Spleen (tissue), 11 donors: ENCODE data around the gene EPHB2. TPM values are rescaled to one million over a fixed set of nuclear protein-coding genes. Genes with fewer than 3 reads are reported as not detected.

ENCODE experiments used
- DNase-seq: peaks from one replicate; pipeline ENCODE4 v3.0.0-alpha.2; 2020
- H3K27ac ChIP-seq, 8 donors: fragments of 200-600 bp; sonication (generic) in 7 of 8; 1 replicate in 4 of 8; 2 replicates in 4 of 8; pipeline versions ENCODE4 v1.5.0 to v1.8.0; 2016 to 2021; ENCODE audit warnings: inconsistent platforms in 4 of 8, mild to moderate bottlenecking in 4 of 8, moderate library complexity in 1 of 8
- H3K27me3 ChIP-seq, 7 donors: fragments of 200-600 bp; sonication (generic) in 6 of 7; replicated peaks in 1 of 7; 1 replicate in 4 of 7; 2 replicates in 3 of 7; pipeline versions ENCODE4 v1.5.0 to v1.8.0; 2016 to 2021; ENCODE audit warnings: inconsistent platforms in 3 of 7, mild to moderate bottlenecking in 1 of 7
- H3K36me3 ChIP-seq, 6 donors: fragments of 200-600 bp; sonication (generic) in 5 of 6; 1 replicate in 4 of 6; 2 replicates in 2 of 6; pipeline versions ENCODE4 v1.5.0 to v1.8.0; 2016 to 2021; ENCODE audit warnings: inconsistent platforms in 2 of 6
- H3K4me1 ChIP-seq, 6 donors: fragments of 200-600 bp; sonication (generic) in 5 of 6; 1 replicate in 3 of 6; 2 replicates in 3 of 6; pipeline versions ENCODE4 v1.5.0 to v1.8.0; 2016 to 2021; ENCODE audit warnings: inconsistent platforms in 3 of 6
- H3K4me3 ChIP-seq, 8 donors: fragments of 200-600 bp; sonication (generic) in 7 of 8; 1 replicate in 4 of 8; 2 replicates in 4 of 8; pipeline versions ENCODE4 v1.5.0 to v1.8.0; 2016 to 2021; ENCODE audit warnings: inconsistent platforms in 4 of 8, mild to moderate bottlenecking in 4 of 8, moderate library complexity in 2 of 8
- H3K9me3 ChIP-seq, 8 donors: fragments of 200-600 bp; sonication (generic) in 7 of 8; 1 replicate in 4 of 8; 2 replicates in 4 of 8; pipeline versions ENCODE4 v1.5.0 to v1.8.0; 2016 to 2021; ENCODE audit warnings: inconsistent platforms in 4 of 8
- POLR2A ChIP-seq, 3 donors: fragments of 450-650 bp; IDR thresholded peaks; one replicate each; pipeline ENCODE4 v1.5.1; 2017; ENCODE audit warnings: antibody characterized with exemption in 3 of 3, mild to moderate bottlenecking in 1 of 3
- POLR2AphosphoS5 ChIP-seq, 3 donors: sonication (generic); formaldehyde crosslinking; IDR thresholded peaks; one replicate each; pipeline ENCODE4 v1.5.1; 2017; ENCODE audit warnings: antibody characterized with exemption in 3 of 3
- WGBS, 5 donors: extraction: QIAGEN DNeasy Blood & Tissue Kit in 3 of 5; methylation state at CpG; one replicate each; pipeline versions ENCODE4 v1.1.5 to v1.1.7; 2013 to 2018; 5-methylcytosine and 5-hydroxymethylcytosine counted together
- intact Hi-C: fragments of 100-400 bp; cut with DNase I; formaldehyde crosslinking; loops from one replicate; pipeline ENCODE4 v1.15.0; 2023; ENCODE audit warnings: low total_unique reads
- microRNA-seq, 3 donors: library from miRNA; unstranded; fragments of <30 nt; microRNA quantifications; one replicate each; pipeline versions ENCODE4 to v1.1.0, GENCODE V29; 2019 to 2020
- polyA plus RNA-seq, 3 donors: library from polyadenylated mRNA; stranded (reverse); fragments of 200-250 nt; gene quantifications; one replicate each; pipeline ENCODE4 v1.2.1, GENCODE V29; 2013
- small RNA-seq, 4 donors: library from RNA; depleted of rRNA; stranded (forward); fragments of <200 nt; gene quantifications; one replicate each; pipeline ENCODE3, GENCODE V24; 2016
- total RNA-seq, 7 donors: library from RNA; depleted of rRNA in 3 of 7; stranded (reverse); fragments of >200 nt in 3 of 7; fragmentation: NEBNext Ultra II Directional in 4 of 7; extraction: Animal tissue kit (Norgen Biotek cat#: 25700) in 4 of 7; gene quantifications; one replicate each; pipeline versions ENCODE4 v1.1.0 to v1.2.1, GENCODE V29; 2016 to 2021
- TF ChIP-seq, protein P1 (sequence below), 11 experiments: fragments of 200-600 bp in 7 of 11; fragments of 450-650 bp in 4 of 11; sonication (generic) in 4 of 11; IDR thresholded peaks in 8 of 11; conservative IDR thresholded peaks in 3 of 11; 1 replicate in 7 of 11; 2 replicates in 4 of 11; pipeline versions ENCODE4 v1.4.0 to v1.8.0; 2016 to 2021; ENCODE audit warnings: antibody characterized with exemption in 11 of 11, inconsistent platforms in 4 of 11, mild to moderate bottlenecking in 1 of 11
- donor health status: healthy with polysubstance abuse.
- donor health status: DM: no; HTN: no; CAD: no; lungs with moderate emphysema.
- donor health status: DM: no; HTN: no; CAD: no.
- donor health status: Bipolar disorder and iron deficiency.
- donor health status: healthy.
- donor health status: DM: no; HTN: no; CAD: no.
- donor health status: DM: yes; HTN: yes; CAD: no.

EPHB2 gene
- total and polyA plus RNA-seq, 10 donors, result 0.67 to 9.3 (median 6.3) TPM

- Histone ChIP-seq H3K9me3 (peaks cover 0 to 16% (median 12%) of the 10 kb centered on the region in 8 donors), H3K36me3 (no peaks in the 10 kb centered on the region), H3K27ac (no peak overlapping the region), H3K27me3 (peaks cover 0 to 65% (median 9%) of the 10 kb centered on the region in 7 donors), H3K4me1 (peaks cover 0 to 2% (median 0%) of the 10 kb centered on the region in 6 donors), H3K4me3 (no peak overlapping the region)
- 9 to 22% (median 11%) methylated on average over 5 of the region's 5 CpGs for WGBS, 5 donors
- no peak for DNase-seq
- intact Hi-C loops, result no loop called here
- TF ChIP-seq, protein P1, sequence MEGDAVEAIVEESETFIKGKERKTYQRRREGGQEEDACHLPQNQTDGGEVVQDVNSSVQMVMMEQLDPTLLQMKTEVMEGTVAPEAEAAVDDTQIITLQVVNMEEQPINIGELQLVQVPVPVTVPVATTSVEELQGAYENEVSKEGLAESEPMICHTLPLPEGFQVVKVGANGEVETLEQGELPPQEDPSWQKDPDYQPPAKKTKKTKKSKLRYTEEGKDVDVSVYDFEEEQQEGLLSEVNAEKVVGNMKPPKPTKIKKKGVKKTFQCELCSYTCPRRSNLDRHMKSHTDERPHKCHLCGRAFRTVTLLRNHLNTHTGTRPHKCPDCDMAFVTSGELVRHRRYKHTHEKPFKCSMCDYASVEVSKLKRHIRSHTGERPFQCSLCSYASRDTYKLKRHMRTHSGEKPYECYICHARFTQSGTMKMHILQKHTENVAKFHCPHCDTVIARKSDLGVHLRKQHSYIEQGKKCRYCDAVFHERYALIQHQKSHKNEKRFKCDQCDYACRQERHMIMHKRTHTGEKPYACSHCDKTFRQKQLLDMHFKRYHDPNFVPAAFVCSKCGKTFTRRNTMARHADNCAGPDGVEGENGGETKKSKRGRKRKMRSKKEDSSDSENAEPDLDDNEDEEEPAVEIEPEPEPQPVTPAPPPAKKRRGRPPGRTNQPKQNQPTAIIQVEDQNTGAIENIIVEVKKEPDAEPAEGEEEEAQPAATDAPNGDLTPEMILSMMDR (IDR thresholded peaks at IDR 0.05 in 8 of 11, conservative IDR thresholded peaks at IDR 0.05 in 3 of 11), result no peak
- TF ChIP-seq POLR2A (IDR thresholded peaks at IDR 0.05) (no peak), POLR2AphosphoS5 (IDR thresholded peaks at IDR 0.05) (no peak)
Measured at GRCh38 chr1:22969304-22969709, 258.7 kb downstream of the EPHB2 start.

- no peak overlapping the region for H3K27ac ChIP-seq
- 78 to 89% (median 80%) methylated on average over 2 of the region's 2 CpGs for whole genome bisulfite sequencing, 5 donors
- H3K9me3 ChIP-seq, result peaks cover 0 to 16% (median 12%) of the 10 kb centered on the region in 8 donors
- intact Hi-C loops, result loop anchor here (5.0 to 10.0 kb wide), 2 partner anchors 115 to 217 kb away; no protein-coding TSS in a partner anchor
- H3K4me3 ChIP-seq, result no peak overlapping the region
- no peaks in the 10 kb centered on the region for H3K36me3 ChIP-seq
- peaks cover 0 to 57% (median 9%) of the 10 kb centered on the region in 7 donors for H3K27me3 ChIP-seq
- DNase-seq, result no peak
- TF ChIP-seq, protein P1 (IDR thresholded peaks at IDR 0.05 in 8 of 11, conservative IDR thresholded peaks at IDR 0.05 in 3 of 11), result no peak
- no peak for TF ChIP-seq POLR2A (IDR thresholded peaks at IDR 0.05)
- no peak for TF ChIP-seq POLR2AphosphoS5 (IDR thresholded peaks at IDR 0.05)
- no peaks in the 10 kb centered on the region for H3K4me1 ChIP-seq
Measured at GRCh38 chr1:22970096-22970495, 259.5 kb downstream of the EPHB2 start.

Small RNA genes within 50 kb of the gene (microRNA-seq; reads per million reads assigned to microRNA genes)
- gene MIR4253, result 0 reads per million in 3 donors
- gene MIR4684, result 0 reads per million in 3 donors

Small RNA genes within 50 kb of the gene (small RNA-seq; reads per million reads assigned to genes)
- gene MIR4253 (0 reads per million in 4 donors), gene MIR4684 (0 reads per million in 4 donors)

Other genes with a start within 250 kb of the EPHB2 start
- 1 to 10 TPM; 3.3 to 9.2 (median 5.3) TPM for gene EPHA8, start 147.3 kb upstream of the EPHB2 start, total RNA-seq
- 1 to 10 TPM in 1 of 3 donors, under 1 TPM in 2; 0.30 to 1.3 (median 0.33) TPM for gene EPHA8, start 147.3 kb upstream of the EPHB2 start, polyA plus RNA-seq
- 1,000 to 10,000 TPM in 3 of 7 donors, 100 to 1,000 TPM in 4; 643 to 1,485 (median 980) TPM for gene C1QA, start 74.2 kb upstream of the EPHB2 start, total RNA-seq
- gene C1QA, start 74.2 kb upstream of the EPHB2 start, polyA plus RNA-seq, result 100 to 1,000 TPM; 296 to 658 (median 579) TPM
- gene C1QC, start 67.2 kb upstream of the EPHB2 start, total RNA-seq, result 1,000 to 10,000 TPM in 5 of 7 donors, 100 to 1,000 TPM in 2; 919 to 1,691 (median 1,278) TPM
- gene C1QC, start 67.2 kb upstream of the EPHB2 start, polyA plus RNA-seq, result 100 to 1,000 TPM in 2 of 3 donors, 10 to 100 TPM in 1; 98.7 to 283 (median 276) TPM
- 1,000 to 10,000 TPM; 1,098 to 3,817 (median 2,128) TPM for gene C1QB, start 57.6 kb upstream of the EPHB2 start, total RNA-seq
- 100 to 1,000 TPM; 225 to 496 (median 490) TPM for gene C1QB, start 57.6 kb upstream of the EPHB2 start, polyA plus RNA-seq